Pancreas (tissue), 10 donors: ENCODE data around the gene MPC1. TPM values are rescaled to one million over a fixed set of nuclear protein-coding genes. Genes with fewer than 3 reads are reported as not detected.

Source experiments
- ATAC-seq, 4 donors: fragments of 200-7000 bp; cut with Tn5 transposase; one replicate each; pipeline versions ENCODE4 v1.8.0 to v1.9.1; 2020; ENCODE audit warnings: mild to moderate bottlenecking in 4 of 4, moderate library complexity in 4 of 4
- DNase-seq, 6 donors: peaks; one replicate each; pipeline ENCODE4 v3.0.0-alpha.2; 2020
- FAIRE-seq: peaks from 2 replicates; lab custom pipeline; 2012; peaks lifted over from hg19 to GRCh38; lab: Jason Lieb, UNC
- H3K27ac ChIP-seq, 4 donors: fragments of 200-600 bp; sonication (generic); 1 replicate in 3 of 4; 2 replicates in 1 of 4; pipeline versions ENCODE4 v1.5.0 to v1.8.0; 2020
- H3K27me3 ChIP-seq, 4 donors: fragments of 200-600 bp; one replicate each; pipeline ENCODE4 v1.8.0; 2021
- H3K36me3 ChIP-seq, 3 donors: fragments of 200-600 bp; sonication (generic) in 1 of 3; one replicate each; pipeline versions ENCODE4 v1.5.0 to v1.8.0; 2020 to 2021
- H3K4me1 ChIP-seq, 3 donors: fragments of 200-600 bp; one replicate each; pipeline ENCODE4 v1.8.0; 2021
- H3K4me3 ChIP-seq, 4 donors: fragments of 200-600 bp; sonication (generic) in 2 of 4; one replicate each; pipeline versions ENCODE4 v1.5.0 to v1.8.0; 2020 to 2021
- H3K9me3 ChIP-seq, 4 donors: fragments of 200-600 bp; one replicate each; pipeline ENCODE4 v1.8.0; 2021
- CTCF ChIP-seq, 4 donors: fragments of 200-600 bp; sonication (generic) in 3 of 4; IDR thresholded peaks; one replicate each; pipeline versions ENCODE4 v1.5.0 to v1.8.0; 2021; ENCODE audit warnings: antibody characterized with exemption in 4 of 4
- WGBS, 2 donors: extraction: QIAGEN DNeasy Blood & Tissue Kit; methylation state at CpG; one replicate each; pipeline ENCODE4 v1.1.7; 2013; 5-methylcytosine and 5-hydroxymethylcytosine counted together
- intact Hi-C, 3 donors: fragments of 100-400 bp; cut with DNase I; formaldehyde crosslinking; loops; one replicate each; pipeline versions ENCODE4 v1.11.1 to v1.14.2; 2022
- polyA plus RNA-seq, 2 donors: library from polyadenylated mRNA; stranded (reverse); fragments of 200-250 nt; gene quantifications; one replicate each; pipeline ENCODE4 v1.2.3, GENCODE V29; 2013
- total RNA-seq, 6 donors: library from RNA; stranded (reverse); fragmentation: NEBNext Ultra II Directional in 4 of 6; extraction: Animal tissue kit (Norgen Biotek cat#: 25700) in 4 of 6; gene quantifications; one replicate each; pipeline versions ENCODE4 v1.2.1 to v1.2.4, GENCODE V29; 2021 to 2023
- donor health status: healthy with polysubstance abuse.
- donor health status: DM: no; HTN: no; CAD: no; lungs with moderate emphysema.
- donor health status: DM: no; HTN: no; CAD: no.
- donor health status: control.
- donor health status: control.
- donor health status: Bipolar disorder and iron deficiency.
- donor health status: DM: yes; HTN: yes; CAD: no.
- donor health status: DM: no; HTN: no; CAD: no.
- donor health status: DM: no; HTN: no; CAD: no.
- donor health status: DM: yes; HTN: yes; CAD: no.

MPC1 gene
- total and polyA plus RNA-seq, 8 donors = 17.0 to 56.3 (median 26.8) TPM

- Histone ChIP-seq H3K9me3 (no peaks in the 10 kb centered on the region), H3K4me3 (no peak overlapping the region), H3K27me3 (no peaks in the 10 kb centered on the region), H3K27ac (no peak overlapping the region), H3K36me3 (peaks cover 0 to 14% (median 0%) of the 10 kb centered on the region in 3 donors), H3K4me1 (no peaks in the 10 kb centered on the region)
- no peak for FAIRE-seq
- intact Hi-C loops = no loop called here
- ATAC-seq = no peak
- TF ChIP-seq CTCF (IDR thresholded peaks at IDR 0.05) = no peak
- DNase-seq = no peak
- WGBS, 2 donors = 91 to 94% methylated on average over 17 of the region's 17 CpGs
These were observed 30.8 kb upstream of the MPC1 start for GRCh38 chr6:166413491-166413951.

- FAIRE-seq (no peak), ATAC-seq (no peak)
- intact Hi-C loops = no loop called here
These were observed 30.2 kb upstream of the MPC1 start for GRCh38 chr6:166412911-166413384.

GRCh38 chr6:166412156-166412910 is 29.6 kb upstream of the MPC1 start:
- TF ChIP-seq CTCF (IDR thresholded peaks at IDR 0.05) = no peak
- DNase-seq (no peak), FAIRE-seq (no peak), ATAC-seq (no peak)
- Histone ChIP-seq H3K27ac (no peak overlapping the region), H3K4me1 (no peaks in the 10 kb centered on the region), H3K9me3 (no peaks in the 10 kb centered on the region), H3K36me3 (peaks cover 0 to 11% (median 0%) of the 10 kb centered on the region in 3 donors), H3K27me3 (no peaks in the 10 kb centered on the region), H3K4me3 (no peak overlapping the region)
- 93 to 94% methylated on average over 48 to 49 of the region's 49 CpGs for WGBS, 2 donors
- intact Hi-C loops = no loop called here

More at GRCh38 chr6:166412911-166413384, 30.2 kb upstream of the MPC1 start:
- WGBS, 2 donors = 92 to 93% methylated on average over 13 of the region's 13 CpGs
- Histone ChIP-seq H3K27ac (no peak overlapping the region), H3K4me3 (no peak overlapping the region), H3K27me3 (no peaks in the 10 kb centered on the region), H3K4me1 (no peaks in the 10 kb centered on the region), H3K36me3 (peaks cover 0 to 11% (median 0%) of the 10 kb centered on the region in 3 donors), H3K9me3 (no peaks in the 10 kb centered on the region)
- DNase-seq = no peak
- no peak for TF ChIP-seq CTCF (IDR thresholded peaks at IDR 0.05)

GRCh38 chr6:166411721-166412151 is 29.0 kb upstream of the MPC1 start:
- WGBS, 2 donors = 86 to 90% methylated on average over 12 of the region's 12 CpGs
- H3K27me3 ChIP-seq = no peaks in the 10 kb centered on the region
- no peaks in the 10 kb centered on the region for H3K9me3 ChIP-seq
- no peak overlapping the region for H3K4me3 ChIP-seq
- intact Hi-C loops = no loop called here
- peaks cover 0 to 11% (median 0%) of the 10 kb centered on the region in 3 donors for H3K36me3 ChIP-seq
- no peak for DNase-seq
- H3K4me1 ChIP-seq = no peaks in the 10 kb centered on the region
- no peak overlapping the region for H3K27ac ChIP-seq
- TF ChIP-seq CTCF (IDR thresholded peaks at IDR 0.05) = no peak
- no peak for FAIRE-seq
- ATAC-seq = no peak

- FAIRE-seq = no peak
- H3K27me3 ChIP-seq = no peaks in the 10 kb centered on the region
- no peaks in the 10 kb centered on the region for H3K9me3 ChIP-seq
- H3K27ac ChIP-seq = no peak overlapping the region
- intact Hi-C loops = no loop called here
- 86 to 88% methylated on average over 15 of the region's 15 CpGs for WGBS, 2 donors
- no peak for DNase-seq
- no peak overlapping the region for H3K4me3 ChIP-seq
- no peak for ATAC-seq
- peaks cover 0 to 11% (median 0%) of the 10 kb centered on the region in 3 donors for H3K36me3 ChIP-seq
- H3K4me1 ChIP-seq = no peaks in the 10 kb centered on the region
- no peak for TF ChIP-seq CTCF (IDR thresholded peaks at IDR 0.05)
These were observed 28.5 kb upstream of the MPC1 start for GRCh38 chr6:166411271-166411670.
